ENCODE data around the gene PYGO2.
A peak's percentile ranks its signal among the peaks of the same experiment; 100 is the strongest.

The PYGO2 gene

DNA sequence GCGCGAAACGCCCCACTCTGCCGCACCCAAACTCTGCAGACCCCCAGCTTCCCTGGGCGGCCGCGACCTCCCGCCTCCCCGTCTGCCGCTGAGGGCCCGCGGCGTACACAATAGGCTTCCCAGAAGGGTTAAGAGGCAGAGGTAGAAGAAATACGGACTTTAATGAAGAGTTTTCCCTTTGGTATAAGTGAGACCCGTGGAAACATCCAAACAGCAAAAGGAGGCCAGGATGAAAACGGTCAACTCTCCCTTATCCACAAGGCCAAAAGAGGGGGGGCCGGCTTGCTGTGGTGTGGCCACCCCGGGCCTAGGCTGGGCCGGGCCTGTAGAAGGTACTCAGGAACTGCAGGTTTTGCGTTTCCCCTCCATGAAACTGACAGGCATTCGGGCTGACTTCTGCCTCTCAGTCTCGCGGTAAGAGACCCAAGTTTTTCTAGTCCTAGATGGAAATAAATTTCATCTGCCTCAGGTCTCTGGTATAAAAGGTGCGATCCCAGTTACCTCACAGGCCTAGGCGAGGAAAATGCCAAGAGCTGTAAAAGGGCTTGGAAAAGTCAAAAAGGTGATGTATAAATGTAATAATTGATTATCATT is 671 bp upstream of the PYGO2 start:
- DNase-seq (ENCODE audit: low read depth) = no peak

DNA sequence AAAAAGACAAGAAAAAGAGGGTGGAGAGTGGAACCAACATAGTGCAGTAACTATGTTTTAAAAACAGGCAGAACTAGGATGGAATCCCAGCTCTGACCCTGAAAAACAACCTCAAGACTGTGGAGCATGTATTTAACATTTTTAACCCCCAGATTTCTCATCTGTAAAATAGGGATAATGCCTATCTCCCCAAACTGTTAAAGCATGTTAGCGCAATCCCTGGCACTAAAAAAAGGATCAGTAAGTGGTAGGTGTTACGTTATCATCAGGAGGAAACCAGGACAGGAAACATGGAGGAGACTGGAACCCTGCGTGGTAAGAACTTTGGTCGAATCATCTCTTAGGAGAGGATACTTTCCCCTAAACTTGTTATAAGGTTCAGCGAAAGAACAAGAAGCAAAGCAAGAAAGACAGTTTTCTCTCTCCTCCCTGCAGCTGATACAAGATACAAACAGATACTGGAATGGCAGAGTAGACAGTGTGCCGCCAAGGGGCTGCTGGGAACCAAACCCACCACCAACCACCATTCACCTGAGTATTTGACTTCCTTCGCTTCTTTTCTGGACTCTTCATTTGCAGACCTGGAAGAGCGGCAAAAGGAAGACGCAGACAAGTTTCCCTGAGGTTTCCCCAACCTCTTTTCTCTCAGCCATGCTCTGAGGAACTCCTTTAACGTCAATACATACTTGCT is 991 bp downstream of the PYGO2 start:
- DNase-seq (ENCODE audit: low read depth) = no peak

GRCh38 chr1:154959426-154959780 is 2.2 kb downstream of the PYGO2 start:
- no peak for DNase-seq (ENCODE audit: low read depth)

DNA sequence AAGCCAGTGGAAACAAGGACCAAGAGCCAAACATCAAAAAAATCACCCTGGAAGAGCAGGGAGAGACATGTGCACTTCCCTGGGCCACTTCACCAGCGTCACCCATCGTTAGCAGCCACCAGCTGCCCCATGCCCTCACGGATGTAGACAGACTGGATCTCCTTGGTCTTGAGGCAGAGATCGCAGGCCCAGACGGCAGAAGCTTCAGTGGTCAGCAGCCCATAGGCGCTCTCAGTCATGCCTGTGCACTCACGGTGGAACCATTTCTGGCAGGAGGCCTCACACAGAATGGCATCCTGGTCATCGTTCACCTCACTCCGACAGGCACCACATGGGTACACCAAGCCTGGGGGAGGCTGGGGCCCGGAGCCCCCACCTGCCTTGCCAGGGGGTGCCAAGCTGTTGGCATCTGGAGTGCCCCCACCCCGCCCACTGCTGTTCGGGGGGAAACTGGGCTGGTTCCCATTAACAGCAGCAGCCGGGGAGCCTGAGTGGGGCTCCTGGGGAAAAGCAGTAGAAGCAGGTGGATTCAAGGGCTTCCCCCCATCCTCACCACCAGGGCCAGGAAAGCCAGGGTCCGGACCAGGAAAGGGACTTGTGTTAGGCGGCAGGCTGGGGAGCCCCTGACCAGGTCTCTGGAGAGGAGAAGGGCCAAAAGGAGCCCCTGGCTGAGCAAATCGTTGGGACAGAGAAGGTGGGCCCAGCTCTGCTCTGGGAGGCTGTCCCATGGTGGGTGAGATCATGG is 2.7 kb downstream of the PYGO2 start:
- DNase-seq (ENCODE audit: low read depth) = no peak

- no peak for DNase-seq (ENCODE audit: low read depth)
Observed at GRCh38 chr1:154958036-154958435, 3.5 kb downstream of the PYGO2 start.

DNA sequence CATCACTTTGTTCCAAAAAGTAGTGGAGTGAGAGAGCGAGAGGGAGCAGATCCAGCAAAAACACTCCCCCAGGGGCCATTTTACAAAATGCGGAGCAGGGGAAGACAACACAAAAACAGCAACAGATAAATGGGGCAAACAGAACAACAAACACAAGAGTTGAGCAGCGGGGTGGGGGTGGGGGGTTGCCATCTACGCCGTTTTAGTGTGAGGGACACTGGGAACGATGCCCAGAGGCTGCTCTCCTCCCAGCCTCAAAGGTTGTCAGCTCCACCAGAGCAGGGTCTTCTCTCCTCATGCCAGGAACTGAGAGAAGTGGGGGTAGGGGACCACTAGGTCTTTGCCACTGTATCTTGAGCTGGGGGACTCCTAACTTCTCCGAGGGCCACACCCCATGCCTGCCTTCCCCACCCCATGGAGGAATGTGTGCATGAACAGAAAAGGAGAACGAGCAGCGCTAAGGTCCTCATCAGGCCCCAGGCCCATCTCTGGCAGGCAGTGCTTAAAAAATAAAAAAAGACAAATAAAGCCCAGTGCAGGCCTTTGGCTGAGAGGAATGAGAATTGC is 4.4 kb downstream of the PYGO2 start:
- no peak for DNase-seq (ENCODE audit: low read depth)

DNA sequence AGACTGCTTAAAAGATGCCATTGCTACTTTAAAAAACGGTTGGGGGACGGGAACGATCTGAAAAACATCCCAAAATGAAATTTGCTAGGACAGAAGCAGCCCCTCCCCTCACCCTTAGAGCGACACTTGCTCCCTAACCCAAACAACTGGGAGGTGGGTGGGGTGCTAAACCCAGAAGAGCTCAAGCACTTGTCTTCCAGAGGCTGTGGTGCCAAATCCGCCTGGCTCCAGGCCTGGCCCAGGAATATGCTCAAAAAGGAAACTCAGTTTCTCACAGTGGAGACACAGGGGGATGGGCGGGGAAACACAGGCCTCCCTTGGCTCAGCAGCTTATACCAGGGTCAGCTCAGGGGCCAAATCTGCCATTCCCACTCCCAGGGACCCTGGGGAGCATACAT is 5.0 kb downstream of the PYGO2 start:
- DNase-seq (ENCODE audit: low read depth) = no peak

GRCh38 chr1:154955718-154956543 is 5.7 kb downstream of the PYGO2 start, which contains the start of gene PBXIP1:
TSS of gene PBXIP1 (minus strand) at chr1:154956099. CDS start at chr1:154953721, 2,378 bp downstream.
- peak; percentile 79 for DNase-seq (ENCODE audit: low read depth)

- DNase-seq (ENCODE audit: low read depth) = peak; percentile 95
Observed at GRCh38 chr1:154955039-154955717, 6.4 kb downstream of the PYGO2 start.

- no peak for DNase-seq (ENCODE audit: low read depth)
Observed at GRCh38 chr1:154954541-154954940, 7.0 kb downstream of the PYGO2 start.

- DNase-seq (ENCODE audit: low read depth) = no peak
Observed at GRCh38 chr1:154953611-154954038, 8.0 kb downstream of the PYGO2 start.

DNA sequence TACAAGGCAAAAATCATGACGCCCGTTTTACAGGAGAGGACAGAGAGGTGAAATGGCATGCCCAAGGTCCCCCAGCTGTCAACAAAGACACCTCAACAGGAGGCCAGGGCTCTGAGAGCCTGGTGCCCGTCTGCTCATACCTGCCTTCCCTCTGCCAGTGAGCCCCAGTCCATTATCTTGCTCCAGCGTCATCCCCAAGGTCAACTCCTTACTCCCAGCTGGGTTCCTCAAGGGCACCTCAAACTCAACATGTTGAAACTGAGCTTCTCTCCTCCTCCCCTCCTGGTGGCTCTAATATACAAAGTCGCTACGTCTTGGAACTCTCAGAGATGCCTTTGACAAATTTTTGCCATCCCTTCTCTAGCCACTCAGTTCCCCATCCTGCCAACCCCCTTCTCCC is 8.9 kb downstream of the PYGO2 start:
- no peak for DNase-seq (ENCODE audit: low read depth)

GRCh38 chr1:154951901-154952657 is 9.5 kb downstream of the PYGO2 start:
- DNase-seq (ENCODE audit: low read depth) = peak; percentile 65

DNA sequence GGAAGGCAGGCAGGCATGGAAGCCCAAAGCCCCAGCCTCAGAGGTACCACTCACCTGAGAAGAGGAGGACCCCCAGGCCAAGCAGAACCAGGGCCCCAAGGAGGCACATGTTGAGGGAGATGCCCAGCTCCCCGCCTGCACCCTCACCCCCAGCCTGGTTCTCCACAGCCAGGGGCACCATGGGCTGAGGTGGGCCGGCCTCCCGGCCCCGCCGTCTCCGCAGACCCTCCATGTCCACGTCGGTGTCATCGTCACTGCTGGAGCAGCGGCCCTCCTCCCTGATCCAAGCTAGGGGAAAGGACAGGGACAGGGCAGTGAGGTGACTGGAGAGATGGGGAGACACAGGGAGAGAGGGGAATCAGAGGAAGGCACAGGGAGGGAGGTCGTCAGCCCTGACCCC is 13.5 kb downstream of the PYGO2 start:
- no peak for DNase-seq (ENCODE audit: low read depth)

GRCh38 chr1:154945962-154946850 is 15.4 kb downstream of the PYGO2 start:
- no peak for DNase-seq (ENCODE audit: low read depth)

DNA sequence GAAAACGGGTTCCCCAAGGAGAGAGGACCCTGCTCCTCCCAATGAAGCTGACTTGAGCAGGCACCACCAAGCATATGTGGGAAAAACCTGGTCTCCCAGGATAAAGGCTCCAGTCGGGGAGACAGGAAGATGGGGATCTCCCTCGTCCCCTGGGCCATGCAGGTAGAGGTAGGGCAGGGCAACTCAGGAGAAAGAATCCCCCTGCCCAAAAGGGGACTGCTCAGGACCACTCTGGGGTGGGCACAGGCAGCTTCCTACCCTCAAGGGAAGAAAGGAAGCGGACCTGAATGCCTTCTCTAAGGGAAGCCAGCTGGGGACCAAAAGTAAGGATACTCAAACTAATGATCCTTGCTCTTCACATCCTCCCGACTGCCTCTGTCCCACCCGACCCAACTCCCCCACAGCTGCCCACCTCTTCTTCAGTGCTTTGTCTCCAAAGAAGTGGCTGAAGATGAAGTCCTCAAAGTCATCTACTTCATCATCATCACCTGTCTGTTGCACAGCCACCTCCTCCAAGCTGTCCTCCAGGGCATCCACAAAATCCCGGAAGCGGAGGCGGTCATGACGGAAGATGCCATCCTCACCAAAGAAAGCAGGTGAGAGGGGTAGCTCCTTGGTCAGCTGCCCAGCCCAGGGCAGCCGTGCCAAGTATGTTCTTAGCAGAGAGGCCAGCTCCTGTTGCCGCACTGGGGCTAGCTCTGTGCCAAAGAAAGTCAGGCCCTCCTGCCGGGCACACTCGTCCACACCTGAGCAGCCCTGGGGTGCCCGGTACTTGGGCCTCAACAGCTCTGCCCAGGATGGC is 16.2 kb downstream of the PYGO2 start:
- no peak for DNase-seq (ENCODE audit: low read depth)

- no peak for DNase-seq (ENCODE audit: low read depth)
Observed at GRCh38 chr1:154944401-154945159, 17.0 kb downstream of the PYGO2 start.

Measured in T follicular helper cell (primary cell).